SK-N-SH treated with all-trans-retinoic acid at 6 μM for 48 hours (cell line): Measurements from ENCODE around the gene TRABD2B.

Source experiments
- ATAC-seq: fragments of 200-7000 bp; cut with Tn5 transposase; 3 replicates; pipeline ENCODE4 v1.9.1; 2020; ENCODE audit warnings: mild to moderate bottlenecking, moderate library complexity
- ARNTL ChIP-seq: fragments of 450-650 bp; formaldehyde crosslinking; IDR thresholded peaks from 2 replicates; pipeline ENCODE4 v1.5.0; 2020; ENCODE audit warnings: low read depth, mild to moderate bottlenecking, moderate library complexity, borderline replicate concordance
- BACH2 ChIP-seq: fragments of 250-450 bp; sonication (Bioruptor Pico); IDR thresholded peaks from 2 replicates; pipeline ENCODE4 v1.9.0; 2021; ENCODE audit warnings: mild to moderate bottlenecking, borderline replicate concordance
- CREB5 ChIP-seq: fragments of 250-450 bp; sonication (Bioruptor Pico); IDR thresholded peaks from 2 replicates; pipeline ENCODE4 v1.5.1; 2020; ENCODE audit warnings: low read depth, mild to moderate bottlenecking, moderate library complexity
- ESRRG ChIP-seq: fragments of 250-450 bp; sonication (Bioruptor Pico); IDR thresholded peaks from 2 replicates; pipeline ENCODE4 v1.6.1; 2021; ENCODE audit warnings: mild to moderate bottlenecking
- GLIS3 ChIP-seq: fragments of 250-450 bp; sonication (Bioruptor Pico); IDR thresholded peaks from 2 replicates; pipeline ENCODE4 v1.5.0; 2020; ENCODE audit warnings: mild to moderate bottlenecking, moderate library complexity
- OSR1 ChIP-seq: fragments of 250-450 bp; sonication (Bioruptor Pico); IDR thresholded peaks from 2 replicates; pipeline ENCODE4 v1.8.0; 2022; ENCODE audit warnings: moderate library complexity, mild to moderate bottlenecking, inconsistent platforms
- POU6F1 ChIP-seq: fragments of 250-450 bp; sonication (Bioruptor Pico); IDR thresholded peaks from 2 replicates; pipeline ENCODE4 v1.8.0; 2021; ENCODE audit warnings: low read depth, mild to moderate bottlenecking, moderate library complexity, borderline replicate concordance
- PPARA ChIP-seq: fragments of 250-450 bp; sonication (Bioruptor Pico); IDR thresholded peaks from 2 replicates; pipeline ENCODE4 v1.5.0; 2020; ENCODE audit warnings: mild to moderate bottlenecking, borderline replicate concordance
- RARB ChIP-seq: fragments of 250-450 bp; sonication (Bioruptor Pico); IDR thresholded peaks from 2 replicates; pipeline ENCODE4 v1.8.0; 2021; ENCODE audit warnings: mild to moderate bottlenecking, moderate library complexity
- SNAI2 ChIP-seq: fragments of 250-450 bp; sonication (Bioruptor Pico); IDR thresholded peaks from 2 replicates; pipeline ENCODE4 v1.5.0; 2020; ENCODE audit warnings: mild to moderate bottlenecking, moderate library complexity
- TCF4 ChIP-seq: fragments of 250-450 bp; sonication (Bioruptor Pico); IDR thresholded peaks from 2 replicates; pipeline ENCODE4 v1.8.0; 2021; ENCODE audit warnings: mild to moderate bottlenecking, moderate library complexity, borderline replicate concordance
- TOX ChIP-seq: fragments of 250-450 bp; sonication (Bioruptor Pico); IDR thresholded peaks from 2 replicates; pipeline ENCODE4 v1.8.0; 2021; ENCODE audit warnings: mild to moderate bottlenecking, moderate library complexity, borderline replicate concordance
- ZC3H10 ChIP-seq: fragments of 250-450 bp; sonication (Bioruptor Pico); IDR thresholded peaks from 2 replicates; pipeline ENCODE4 v1.5.1; 2021; ENCODE audit warnings: mild to moderate bottlenecking, moderate library complexity
- ZFP3 ChIP-seq: fragments of 250-450 bp; sonication (Bioruptor Pico); IDR thresholded peaks from 2 replicates; pipeline ENCODE4 v1.5.0; 2020; ENCODE audit warnings: mild to moderate bottlenecking, moderate library complexity
- ZFP30 ChIP-seq: fragments of 450-650 bp; formaldehyde crosslinking; IDR thresholded peaks from 2 replicates; pipeline ENCODE4 v1.5.0; 2022; ENCODE audit warnings: mild to moderate bottlenecking, moderate library complexity
- ZNF8 ChIP-seq: fragments of 450-650 bp; formaldehyde crosslinking; IDR thresholded peaks from 2 replicates; pipeline ENCODE4 v1.5.0; 2020; ENCODE audit warnings: mild to moderate bottlenecking, moderate library complexity
- TF ChIP-seq, protein P1 (sequence below): fragments of 250-450 bp; sonication (Bioruptor Pico); IDR thresholded peaks from 2 replicates; pipeline ENCODE4 v1.5.0; 2020; ENCODE audit warnings: mild to moderate bottlenecking, moderate library complexity
- TF ChIP-seq, protein P2 (sequence below): fragments of 250-450 bp; sonication (Bioruptor Pico); IDR thresholded peaks from 2 replicates; pipeline ENCODE4 v1.8.0; 2020; ENCODE audit warnings: mild to moderate bottlenecking, moderate library complexity, borderline replicate concordance
- TF ChIP-seq, protein P3 (sequence below): fragments of 250-450 bp; sonication (Bioruptor Pico); IDR thresholded peaks from 2 replicates; pipeline ENCODE4 v1.5.1; 2021; ENCODE audit warnings: mild to moderate bottlenecking, moderate library complexity

Gene TRABD2B

DNA sequence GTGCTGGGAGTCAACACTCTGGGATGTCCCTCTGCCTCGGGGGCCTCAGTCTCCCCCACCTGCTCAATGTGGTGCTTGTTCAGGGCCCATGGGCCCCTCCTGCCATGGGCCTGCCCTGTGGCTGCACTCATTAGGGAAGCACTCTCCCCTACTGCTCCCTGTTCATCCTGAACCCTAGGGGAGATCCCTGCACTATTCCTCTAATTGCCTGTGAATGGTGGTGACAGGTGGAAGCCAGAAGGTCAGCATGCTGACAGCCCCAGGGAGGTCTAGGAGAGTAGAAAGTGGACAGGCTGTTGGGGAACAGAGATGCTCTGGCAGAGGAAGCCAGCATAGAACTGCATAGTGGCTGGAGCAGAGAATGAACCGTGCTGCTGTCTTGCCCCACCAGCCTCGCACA is 217.6 kb downstream of the TRABD2B start (continued):
- TF ChIP-seq, protein P1, sequence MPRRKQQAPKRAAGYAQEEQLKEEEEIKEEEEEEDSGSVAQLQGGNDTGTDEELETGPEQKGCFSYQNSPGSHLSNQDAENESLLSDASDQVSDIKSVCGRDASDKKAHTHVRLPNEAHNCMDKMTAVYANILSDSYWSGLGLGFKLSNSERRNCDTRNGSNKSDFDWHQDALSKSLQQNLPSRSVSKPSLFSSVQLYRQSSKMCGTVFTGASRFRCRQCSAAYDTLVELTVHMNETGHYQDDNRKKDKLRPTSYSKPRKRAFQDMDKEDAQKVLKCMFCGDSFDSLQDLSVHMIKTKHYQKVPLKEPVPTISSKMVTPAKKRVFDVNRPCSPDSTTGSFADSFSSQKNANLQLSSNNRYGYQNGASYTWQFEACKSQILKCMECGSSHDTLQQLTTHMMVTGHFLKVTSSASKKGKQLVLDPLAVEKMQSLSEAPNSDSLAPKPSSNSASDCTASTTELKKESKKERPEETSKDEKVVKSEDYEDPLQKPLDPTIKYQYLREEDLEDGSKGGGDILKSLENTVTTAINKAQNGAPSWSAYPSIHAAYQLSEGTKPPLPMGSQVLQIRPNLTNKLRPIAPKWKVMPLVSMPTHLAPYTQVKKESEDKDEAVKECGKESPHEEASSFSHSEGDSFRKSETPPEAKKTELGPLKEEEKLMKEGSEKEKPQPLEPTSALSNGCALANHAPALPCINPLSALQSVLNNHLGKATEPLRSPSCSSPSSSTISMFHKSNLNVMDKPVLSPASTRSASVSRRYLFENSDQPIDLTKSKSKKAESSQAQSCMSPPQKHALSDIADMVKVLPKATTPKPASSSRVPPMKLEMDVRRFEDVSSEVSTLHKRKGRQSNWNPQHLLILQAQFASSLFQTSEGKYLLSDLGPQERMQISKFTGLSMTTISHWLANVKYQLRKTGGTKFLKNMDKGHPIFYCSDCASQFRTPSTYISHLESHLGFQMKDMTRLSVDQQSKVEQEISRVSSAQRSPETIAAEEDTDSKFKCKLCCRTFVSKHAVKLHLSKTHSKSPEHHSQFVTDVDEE, result no peak
- TF ChIP-seq TOX (CRISPR knock-in tag) (no peak), ZC3H10 (no peak), RARB (CRISPR knock-in tag) (no peak), ZNF8 (no peak), ZFP30 (CRISPR knock-in tag) (no peak), BACH2 (no peak), SNAI2 (CRISPR knock-in tag) (no peak)
- TF ChIP-seq, all 23 proteins: peak for 0

DNA sequence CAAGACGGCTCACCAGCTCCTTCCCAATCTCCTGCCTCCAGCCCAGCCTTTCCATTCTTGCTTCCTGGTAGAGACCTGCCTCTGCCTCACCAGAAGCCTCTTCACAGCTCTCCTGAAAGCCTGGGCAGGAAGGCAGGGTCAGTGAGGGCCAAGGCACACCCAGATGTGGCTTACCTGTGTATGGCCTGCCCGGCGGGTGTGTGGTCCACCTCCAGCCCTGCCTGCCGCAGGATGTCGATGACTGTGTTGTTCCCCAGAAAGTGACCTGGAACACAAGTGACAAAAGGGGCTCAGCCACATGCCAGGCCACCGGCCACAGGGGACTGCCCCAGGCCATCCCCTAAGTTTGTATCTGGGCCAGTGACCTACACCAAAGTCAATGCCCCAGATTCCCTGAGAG is 218.9 kb downstream of the TRABD2B start:
- no peak for ATAC-seq
- TF ChIP-seq CREB5 (CRISPR knock-in tag) (no peak), TCF4 (CRISPR knock-in tag) (no peak), BACH2 (no peak), ZFP3 (CRISPR knock-in tag) (no peak), ZNF8 (no peak), POU6F1 (CRISPR knock-in tag) (no peak), ARNTL (CRISPR knock-in tag) (no peak), OSR1 (no peak), ESRRG (CRISPR knock-in tag) (no peak), GLIS3 (no peak), ZFP30 (CRISPR knock-in tag) (no peak), RARB (CRISPR knock-in tag) (no peak), ZC3H10 (no peak), TOX (CRISPR knock-in tag) (no peak), PPARA (CRISPR knock-in tag) (no peak)
- TF ChIP-seq, protein P2, sequence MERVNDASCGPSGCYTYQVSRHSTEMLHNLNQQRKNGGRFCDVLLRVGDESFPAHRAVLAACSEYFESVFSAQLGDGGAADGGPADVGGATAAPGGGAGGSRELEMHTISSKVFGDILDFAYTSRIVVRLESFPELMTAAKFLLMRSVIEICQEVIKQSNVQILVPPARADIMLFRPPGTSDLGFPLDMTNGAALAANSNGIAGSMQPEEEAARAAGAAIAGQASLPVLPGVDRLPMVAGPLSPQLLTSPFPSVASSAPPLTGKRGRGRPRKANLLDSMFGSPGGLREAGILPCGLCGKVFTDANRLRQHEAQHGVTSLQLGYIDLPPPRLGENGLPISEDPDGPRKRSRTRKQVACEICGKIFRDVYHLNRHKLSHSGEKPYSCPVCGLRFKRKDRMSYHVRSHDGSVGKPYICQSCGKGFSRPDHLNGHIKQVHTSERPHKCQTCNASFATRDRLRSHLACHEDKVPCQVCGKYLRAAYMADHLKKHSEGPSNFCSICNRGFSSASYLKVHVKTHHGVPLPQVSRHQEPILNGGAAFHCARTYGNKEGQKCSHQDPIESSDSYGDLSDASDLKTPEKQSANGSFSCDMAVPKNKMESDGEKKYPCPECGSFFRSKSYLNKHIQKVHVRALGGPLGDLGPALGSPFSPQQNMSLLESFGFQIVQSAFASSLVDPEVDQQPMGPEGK (CRISPR knock-in tag), result no peak
- TF ChIP-seq, protein P1, result no peak
- TF ChIP-seq, protein P3, sequence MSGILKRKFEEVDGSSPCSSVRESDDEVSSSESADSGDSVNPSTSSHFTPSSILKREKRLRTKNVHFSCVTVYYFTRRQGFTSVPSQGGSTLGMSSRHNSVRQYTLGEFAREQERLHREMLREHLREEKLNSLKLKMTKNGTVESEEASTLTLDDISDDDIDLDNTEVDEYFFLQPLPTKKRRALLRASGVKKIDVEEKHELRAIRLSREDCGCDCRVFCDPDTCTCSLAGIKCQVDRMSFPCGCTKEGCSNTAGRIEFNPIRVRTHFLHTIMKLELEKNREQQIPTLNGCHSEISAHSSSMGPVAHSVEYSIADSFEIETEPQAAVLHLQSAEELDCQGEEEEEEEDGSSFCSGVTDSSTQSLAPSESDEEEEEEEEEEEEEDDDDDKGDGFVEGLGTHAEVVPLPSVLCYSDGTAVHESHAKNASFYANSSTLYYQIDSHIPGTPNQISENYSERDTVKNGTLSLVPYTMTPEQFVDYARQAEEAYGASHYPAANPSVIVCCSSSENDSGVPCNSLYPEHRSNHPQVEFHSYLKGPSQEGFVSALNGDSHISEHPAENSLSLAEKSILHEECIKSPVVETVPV (CRISPR knock-in tag), result no peak
